NCI-H1694 (cell line): ENCODE results near the gene RABGAP1L.
A peak's percentile ranks its signal among the peaks of the same experiment; 100 is the strongest.
"Not testable (repeated sequence)": the region's sequence is repeated elsewhere in the genome, so short reads cannot be mapped to it uniquely, and the experiment has no call there.

Source experiments
- DNase-seq: peaks from one replicate; lab custom pipeline; 2025; lab: John Stamatoyannopoulos, UW

The RABGAP1L gene

GRCh38 chr1:174812656-174813055 is 653.3 kb downstream of the RABGAP1L start:
- no peak for DNase-seq

- DNase-seq = no peak
Measured at GRCh38 chr1:174815036-174815435, 655.7 kb downstream of the RABGAP1L start.

GRCh38 chr1:174815474-174815908 is 656.2 kb downstream of the RABGAP1L start:
- DNase-seq = no peak

GRCh38 chr1:174816621-174817020 is 657.3 kb downstream of the RABGAP1L start:
- DNase-seq = not testable (repeated sequence)

GRCh38 chr1:174818014-174818616 is 658.8 kb downstream of the RABGAP1L start:
- no peak for DNase-seq

- DNase-seq = no peak
Measured at GRCh38 chr1:174818951-174819350, 659.6 kb downstream of the RABGAP1L start.

- no peak for DNase-seq
Measured at GRCh38 chr1:174819596-174819995, 660.3 kb downstream of the RABGAP1L start.

GRCh38 chr1:174825127-174825526 is 665.8 kb downstream of the RABGAP1L start:
- DNase-seq = no peak

GRCh38 chr1:174825806-174826205 is 666.5 kb downstream of the RABGAP1L start:
- no peak for DNase-seq

GRCh38 chr1:174828264-174828663 is 668.9 kb downstream of the RABGAP1L start:
- DNase-seq = no peak

- no peak for DNase-seq
Measured at GRCh38 chr1:174829990-174830389, 670.7 kb downstream of the RABGAP1L start.

GRCh38 chr1:174836543-174836942 is 677.2 kb downstream of the RABGAP1L start:
- DNase-seq = no peak

GRCh38 chr1:174837386-174837785 is 678.1 kb downstream of the RABGAP1L start:
- DNase-seq = peak; percentile 68

- no peak for DNase-seq
Measured at GRCh38 chr1:174839211-174839610, 679.9 kb downstream of the RABGAP1L start.

GRCh38 chr1:174841747-174842146 is 682.4 kb downstream of the RABGAP1L start:
- no peak for DNase-seq

GRCh38 chr1:174848593-174849560 is 689.6 kb downstream of the RABGAP1L start:
- DNase-seq = not testable (repeated sequence)

GRCh38 chr1:174850726-174851125 is 691.4 kb downstream of the RABGAP1L start:
- DNase-seq = no peak

- DNase-seq = no peak
Measured at GRCh38 chr1:174858301-174858700, 699.0 kb downstream of the RABGAP1L start.

- no peak for DNase-seq
Measured at GRCh38 chr1:174870319-174870718, 711.0 kb downstream of the RABGAP1L start.

- no peak for DNase-seq
Measured at GRCh38 chr1:174871886-174872285, 712.6 kb downstream of the RABGAP1L start.

GRCh38 chr1:174872615-174873058 is 713.3 kb downstream of the RABGAP1L start:
- DNase-seq = no peak

- no peak for DNase-seq
Measured at GRCh38 chr1:174874331-174875053, 715.2 kb downstream of the RABGAP1L start.
